Activated CD8-positive, alpha-beta memory T cell treated with anti-CD3 and anti-CD28 coated beads for 24 hours (primary cell): Measurements from ENCODE around the gene RGS14.

ENCODE experiments used
- DNase-seq: peaks from one replicate; pipeline ENCODE4 v3.0.0-alpha.2; 2020

The RGS14 gene

GRCh38 chr5:177357459-177358351, at the start of gene RGS14:
RGS14 (plus strand) TSS chr5:177357924; CDS start chr5:177358025, 101 bp downstream.
- peak; percentile 86 for DNase-seq

- no peak for DNase-seq
Observed at GRCh38 chr5:177308740-177309139, 49.0 kb upstream of the RGS14 start.

GRCh38 chr5:177309351-177310191, 48.2 kb upstream of the RGS14 start:
- DNase-seq: peak; percentile 85

- no peak for DNase-seq
Observed at GRCh38 chr5:177310332-177310731, 47.4 kb upstream of the RGS14 start.

- DNase-seq: no peak
Observed at GRCh38 chr5:177310757-177311391, 46.9 kb upstream of the RGS14 start.

- DNase-seq: no peak
Observed at GRCh38 chr5:177311392-177311722, 46.4 kb upstream of the RGS14 start.

GRCh38 chr5:177311723-177312648, 45.7 kb upstream of the RGS14 start, which contains the start of gene MXD3:
MXD3 (minus strand) TSS chr5:177311898; CDS start chr5:177311830, 68 bp downstream.
- DNase-seq: peak; percentile 95

- no peak for DNase-seq
Observed at GRCh38 chr5:177312649-177313181, 45.0 kb upstream of the RGS14 start.

GRCh38 chr5:177313561-177314259, 44.0 kb upstream of the RGS14 start:
- no peak for DNase-seq

- no peak for DNase-seq
Observed at GRCh38 chr5:177314376-177315342, 43.1 kb upstream of the RGS14 start.

- DNase-seq: no peak
Observed at GRCh38 chr5:177315411-177315810, 42.3 kb upstream of the RGS14 start.

GRCh38 chr5:177316005-177316404, 41.7 kb upstream of the RGS14 start:
- DNase-seq: no peak

- peak; percentile 87 for DNase-seq
Observed at GRCh38 chr5:177317959-177318377, 39.8 kb upstream of the RGS14 start.

GRCh38 chr5:177319913-177320588, 37.7 kb upstream of the RGS14 start:
- no peak for DNase-seq

GRCh38 chr5:177320879-177321278, 36.8 kb upstream of the RGS14 start:
- DNase-seq: no peak

GRCh38 chr5:177325868-177326381, 31.8 kb upstream of the RGS14 start:
- no peak for DNase-seq

- no peak for DNase-seq
Observed at GRCh38 chr5:177327539-177328522, 29.9 kb upstream of the RGS14 start.
